Transverse colon (tissue), 4 donors: ENCODE measurements around the gene GTF2A2. TPM values are rescaled to one million over a fixed set of nuclear protein-coding genes. Genes with fewer than 3 reads are reported as not detected.
"Not testable (repeated sequence)": the region's sequence is repeated elsewhere in the genome, so short reads cannot be mapped to it uniquely, and the experiment has no call there.

Experiments
- DNase-seq: peaks from one replicate; pipeline ENCODE4 v3.0.0-alpha.2; 2019
- H3K27ac ChIP-seq, 4 donors: fragments of 200-600 bp; sonication (generic); 2 replicates each; pipeline ENCODE4 v1.5.1; 2016 to 2018; ENCODE audit warnings: inconsistent platforms in 4 of 4
- H3K27me3 ChIP-seq: fragments of 200-600 bp; sonication (generic); 2 replicates; pipeline ENCODE4 v1.5.1; 2017; ENCODE audit warnings: inconsistent platforms
- H3K36me3 ChIP-seq, 4 donors: fragments of 200-600 bp; sonication (generic); 2 replicates each; pipeline ENCODE4 v1.5.1; 2017 to 2019; ENCODE audit warnings: inconsistent platforms in 4 of 4
- H3K4me1 ChIP-seq, 4 donors: fragments of 200-600 bp; sonication (generic); 2 replicates each; pipeline ENCODE4 v1.5.1; 2017 to 2020; ENCODE audit warnings: inconsistent platforms in 4 of 4
- H3K4me3 ChIP-seq, 4 donors: fragments of 200-600 bp; sonication (generic); 1 replicate in 1 of 4; 2 replicates in 3 of 4; pipeline versions ENCODE4 v1.5.1 to v1.6.1; 2017 to 2019; ENCODE audit warnings: inconsistent platforms in 4 of 4
- H3K9me3 ChIP-seq, 2 donors: fragments of 200-600 bp; sonication (generic); 2 replicates each; pipeline ENCODE4 v1.5.1; 2017 to 2019; ENCODE audit warnings: inconsistent platforms in 2 of 2
- CTCF ChIP-seq, 5 experiments: fragments of 200-600 bp in 3 of 5; fragments of 450-650 bp in 2 of 5; sonication (generic) in 3 of 5; IDR thresholded peaks; 1 replicate in 2 of 5; 2 replicates in 3 of 5; pipeline ENCODE4 v1.5.1; 2016 to 2017; ENCODE audit warnings: antibody characterized with exemption in 5 of 5, inconsistent platforms in 3 of 5, mild to moderate bottlenecking in 2 of 5, moderate library complexity in 1 of 5
- EP300 ChIP-seq: sonication (generic); formaldehyde crosslinking; IDR thresholded peaks from one replicate; pipeline ENCODE4 v1.6.1; 2017; ENCODE audit warnings: antibody characterized with exemption, low read depth
- POLR2A ChIP-seq: fragments of 450-650 bp; IDR thresholded peaks from one replicate; pipeline ENCODE4 v1.6.1; 2016; ENCODE audit warnings: antibody characterized with exemption, mild to moderate bottlenecking, moderate library complexity
- POLR2AphosphoS5 ChIP-seq, 3 donors: sonication (generic); formaldehyde crosslinking; IDR thresholded peaks; one replicate each; pipeline ENCODE4 v1.6.1; 2016; ENCODE audit warnings: antibody characterized with exemption in 3 of 3
- WGBS, 2 donors: methylation state at CpG; one replicate each; pipeline ENCODE4 v1.1.5; 2018; ENCODE audit warnings: low coverage in 1 of 2; 5-methylcytosine and 5-hydroxymethylcytosine counted together
- in situ Hi-C, 4 donors: fragments of 200-750 bp; cut with MboI; loops; one replicate each; pipeline versions ENCODE4 v1.15.0 to v1.15.1; 2017; ENCODE audit warnings: low sequenced_read_pairs in 3 of 4, low pct_ligation_motif_present in 1 of 4, low pct_unique_long_range_greater_than_20kb in 1 of 4
- intact Hi-C: fragments of 100-400 bp; cut with DNase I; formaldehyde crosslinking; loops from one replicate; pipeline ENCODE4 v1.15.1; 2023; ENCODE audit warnings: low total_unique reads
- total RNA-seq, 4 donors: library from RNA; depleted of rRNA; stranded (reverse); fragments of >200 nt; gene quantifications; one replicate each; pipeline ENCODE4 v1.1.0, GENCODE V29; 2016

The GTF2A2 gene
- total RNA-seq, 4 donors from 2014 or later, result 4.4 to 27.7 (median 17.8) TPM

- H3K4me3 ChIP-seq, result no peak overlapping the region
- no peak overlapping the region for H3K27ac ChIP-seq
- WGBS, 2 donors, result 51 to 66% methylated on average over 4 of the region's 4 CpGs
- no peaks in the 10 kb centered on the region for H3K9me3 ChIP-seq
- TF ChIP-seq CTCF (IDR thresholded peaks at IDR 0.05) (no peak), POLR2A (no peak), EP300 (no peak), POLR2AphosphoS5 (IDR thresholded peaks at IDR 0.05) (no peak)
- peaks cover 31% of the 10 kb centered on the region for H3K27me3 ChIP-seq
- H3K4me1 ChIP-seq, result no peaks in the 10 kb centered on the region
- no peaks in the 10 kb centered on the region for H3K36me3 ChIP-seq
- intact Hi-C loops (no loop called here), in situ Hi-C loops (loop anchor here in 1 of 4 donors (25.0 kb wide), 1 partner anchor 487 kb away; no protein-coding TSS in a partner anchor)
- DNase-seq, result no peak
Observed at GRCh38 chr15:59699810-59700431, 42.6 kb upstream of the GTF2A2 start.

GRCh38 chr15:59698065-59698464 lies 40.8 kb upstream of the GTF2A2 start:
- WGBS, 2 donors, result 74 to 86% methylated on average over 2 to 4 of the region's 4 CpGs
- DNase-seq, H3K4me3 ChIP-seq, in situ Hi-C loops, H3K4me1 ChIP-seq, H3K36me3 ChIP-seq, intact Hi-C loops, H3K9me3 ChIP-seq, H3K27ac ChIP-seq: not testable (repeated sequence)
- peaks cover 19% of the 10 kb centered on the region for H3K27me3 ChIP-seq

GRCh38 chr15:59696332-59696731 lies 39.0 kb upstream of the GTF2A2 start:
- Histone ChIP-seq H3K9me3 (no peaks in the 10 kb centered on the region), H3K4me3 (no peak overlapping the region), H3K4me1 (peaks cover 0 to 10% (median 0%) of the 10 kb centered on the region in 4 donors), H3K27ac (no peak overlapping the region), H3K36me3 (no peaks in the 10 kb centered on the region), H3K27me3 (peaks cover 8% of the 10 kb centered on the region)
- TF ChIP-seq EP300, result no peak
- TF ChIP-seq CTCF (IDR thresholded peaks at IDR 0.05), result no peak
- no peak for TF ChIP-seq POLR2A
- no peak for TF ChIP-seq POLR2AphosphoS5 (IDR thresholded peaks at IDR 0.05)
- in situ Hi-C loops (no loop called here), intact Hi-C loops (no loop called here)
- no peak for DNase-seq
- 79% methylated on average over 4 of the region's 4 CpGs; no CpG with 5 or more reads in 1 of the 2 donors for WGBS, 2 donors

GRCh38 chr15:59694779-59695178 lies 37.5 kb upstream of the GTF2A2 start:
- no peaks in the 10 kb centered on the region for H3K36me3 ChIP-seq
- peaks cover under 1% of the 10 kb centered on the region for H3K27me3 ChIP-seq
- WGBS, 2 donors, result 88 to 100% methylated on average over 1 of the region's 1 CpG
- intact Hi-C loops, result no loop called here
- peaks cover 0 to 24% (median 6%) of the 10 kb centered on the region in 4 donors for H3K4me1 ChIP-seq
- TF ChIP-seq POLR2A, result no peak
- no peak for TF ChIP-seq POLR2AphosphoS5 (IDR thresholded peaks at IDR 0.05)
- TF ChIP-seq CTCF (IDR thresholded peaks at IDR 0.05), result no peak
- TF ChIP-seq EP300, result no peak
- DNase-seq, result no peak
- no peak overlapping the region for H3K27ac ChIP-seq
- in situ Hi-C loops, result no loop called here
- H3K4me3 ChIP-seq, result no peak overlapping the region
- H3K9me3 ChIP-seq, result no peaks in the 10 kb centered on the region
